Hepatocyte (in vitro differentiated cells): Measurements from ENCODE around the gene DDAH2. TPM values are rescaled to one million over a fixed set of nuclear protein-coding genes. Genes with fewer than 3 reads are reported as not detected.

ENCODE experiments used
- DNase-seq: peaks from one replicate; pipeline ENCODE4 v3.0.0-alpha.2; 2016; ENCODE audit warnings: low spot score
- H2AFZ ChIP-seq: fragments of 200-600 bp; sonication (generic); 2 replicates; pipeline ENCODE4 v1.6.0; 2016; ENCODE audit warnings: antibody characterized with exemption, mild to moderate bottlenecking
- H3K27ac ChIP-seq: fragments of 200-600 bp; sonication (generic); 2 replicates; pipeline ENCODE4 v1.5.1; 2016; ENCODE audit warnings: mild to moderate bottlenecking
- H3K27me3 ChIP-seq: fragments of 200-600 bp; sonication (generic); 2 replicates; pipeline ENCODE4 v1.6.1; 2016
- H3K36me3 ChIP-seq: fragments of 200-600 bp; sonication (generic); replicated peaks from 2 replicates; pipeline ENCODE4 v1.5.1; 2016; ENCODE audit warnings: low read depth; ENCODE audit not compliant: insufficient read depth
- H3K4me1 ChIP-seq: fragments of 200-600 bp; sonication (generic); 2 replicates; pipeline ENCODE4 v1.5.1; 2016; ENCODE audit warnings: mild to moderate bottlenecking, moderate library complexity; ENCODE audit not compliant: insufficient read depth
- H3K4me2 ChIP-seq: fragments of 200-600 bp; sonication (generic); 2 replicates; pipeline ENCODE4 v1.6.0; 2016
- H3K4me3 ChIP-seq: fragments of 200-600 bp; sonication (generic); 2 replicates; pipeline ENCODE4 v1.5.1; 2016; ENCODE audit warnings: mild to moderate bottlenecking
- H3K79me2 ChIP-seq: fragments of 200-600 bp; sonication (generic); 2 replicates; pipeline ENCODE4 v1.6.0; 2017; ENCODE audit warnings: mild to moderate bottlenecking
- H3K9me2 ChIP-seq: fragments of 200-600 bp; sonication (generic); replicated peaks from 2 replicates; pipeline ENCODE4 v1.6.0; 2017; ENCODE audit warnings: mild to moderate bottlenecking; ENCODE audit not compliant: insufficient read depth
- H3K9me3 ChIP-seq: fragments of 200-600 bp; sonication (generic); 2 replicates; pipeline ENCODE4 v1.5.1; 2016; ENCODE audit warnings: low read depth, mild to moderate bottlenecking
- H4K20me1 ChIP-seq: fragments of 200-600 bp; sonication (generic); 2 replicates; pipeline ENCODE4 v1.6.0; 2016; ENCODE audit warnings: mild to moderate bottlenecking; ENCODE audit not compliant: insufficient read depth, poor library complexity, severe bottlenecking
- EZH2 ChIP-seq: fragments of 200-600 bp; sonication (generic); IDR thresholded peaks from 2 replicates; pipeline ENCODE4 v1.6.1; 2016; ENCODE audit warnings: antibody characterized with exemption, mild to moderate bottlenecking, borderline replicate concordance
- EZH2phosphoT487 ChIP-seq: fragments of 200-600 bp; sonication (generic); IDR thresholded peaks from one replicate; pipeline ENCODE4 v1.6.1; 2018; ENCODE audit warnings: antibody characterized with exemption, mild to moderate bottlenecking, low read depth, moderate library complexity; ENCODE audit not compliant: unreplicated experiment, severe bottlenecking
- WGBS: methylation state at CpG from one replicate; pipeline ENCODE4 v1.1.6; 2016; ENCODE audit warnings: low lambda C conversion rate; ENCODE audit errors: missing lambda C conversion rate; 5-methylcytosine and 5-hydroxymethylcytosine counted together
- polyA plus RNA-seq: library from polyadenylated mRNA; unstranded; fragments of >200 nt; fragmentation: Nextera tagmentation; extraction: Ambion mirVana; gene quantifications from 2 replicates; pipeline ENCODE4 v1.2.1, GENCODE V29; 2016
- total RNA-seq: library from RNA; depleted of rRNA; stranded (reverse); fragments of >200 nt; gene quantifications from 2 replicates; pipeline ENCODE4 v1.2.3, GENCODE V29; 2014
- TF ChIP-seq, protein P1 (sequence below): fragments of 200-600 bp; sonication (generic); IDR thresholded peaks from 2 replicates; pipeline ENCODE4 v1.5.1; 2016; ENCODE audit warnings: antibody characterized with exemption, mild to moderate bottlenecking; ENCODE audit not compliant: poor library complexity

The DDAH2 gene
- total and polyA plus RNA-seq, 2 experiments from 2014 or later = 93.8 to 157 TPM

DNA sequence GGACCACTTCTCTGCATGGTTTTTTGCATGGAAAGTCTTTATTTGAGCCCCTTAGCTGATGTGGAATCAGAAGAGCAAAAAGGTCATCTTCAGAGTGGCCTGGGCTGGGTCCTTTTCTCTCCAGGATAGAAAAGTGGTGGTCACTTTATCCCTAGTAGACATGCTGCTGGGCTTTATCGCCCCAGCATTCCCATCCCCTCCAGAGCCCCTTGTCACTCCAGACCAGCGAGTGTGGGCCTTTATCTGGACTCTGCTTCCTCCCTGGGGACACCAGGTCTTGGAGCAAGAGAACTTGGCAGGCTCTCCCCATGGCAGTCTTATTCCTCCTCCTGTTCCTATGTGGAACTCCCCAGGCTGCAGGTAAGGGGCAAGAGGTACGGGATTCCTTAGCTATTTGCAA is 22.5 kb downstream of the DDAH2 start, which contains the start of gene LY6G6F:
Gene LY6G6F, plus strand, starts transcription at position 268 of the 400 bp plus-strand sequence. Its CDS starts 41 bp downstream, at position 309.
- Histone ChIP-seq H3K36me3 (no peaks in the 10 kb centered on the region), H3K9me2 (no peaks in the 10 kb centered on the region), H3K4me1 (peaks cover 11% of the 10 kb centered on the region), H4K20me1 (no peaks in the 10 kb centered on the region), H3K9me3 (no peaks in the 10 kb centered on the region), H3K27me3 (no peaks in the 10 kb centered on the region), H3K79me2 (peaks cover 12% of the 10 kb centered on the region), H3K4me2 (no peak within 1 kb of the TSS), H2AFZ (no peak within 1 kb of the TSS), H3K27ac (no peak within 1 kb of the TSS), H3K4me3 (no peak within 1 kb of the TSS)
- TF ChIP-seq EZH2phosphoT487 (no peak), EZH2 (no peak)
- TF ChIP-seq, protein P1, sequence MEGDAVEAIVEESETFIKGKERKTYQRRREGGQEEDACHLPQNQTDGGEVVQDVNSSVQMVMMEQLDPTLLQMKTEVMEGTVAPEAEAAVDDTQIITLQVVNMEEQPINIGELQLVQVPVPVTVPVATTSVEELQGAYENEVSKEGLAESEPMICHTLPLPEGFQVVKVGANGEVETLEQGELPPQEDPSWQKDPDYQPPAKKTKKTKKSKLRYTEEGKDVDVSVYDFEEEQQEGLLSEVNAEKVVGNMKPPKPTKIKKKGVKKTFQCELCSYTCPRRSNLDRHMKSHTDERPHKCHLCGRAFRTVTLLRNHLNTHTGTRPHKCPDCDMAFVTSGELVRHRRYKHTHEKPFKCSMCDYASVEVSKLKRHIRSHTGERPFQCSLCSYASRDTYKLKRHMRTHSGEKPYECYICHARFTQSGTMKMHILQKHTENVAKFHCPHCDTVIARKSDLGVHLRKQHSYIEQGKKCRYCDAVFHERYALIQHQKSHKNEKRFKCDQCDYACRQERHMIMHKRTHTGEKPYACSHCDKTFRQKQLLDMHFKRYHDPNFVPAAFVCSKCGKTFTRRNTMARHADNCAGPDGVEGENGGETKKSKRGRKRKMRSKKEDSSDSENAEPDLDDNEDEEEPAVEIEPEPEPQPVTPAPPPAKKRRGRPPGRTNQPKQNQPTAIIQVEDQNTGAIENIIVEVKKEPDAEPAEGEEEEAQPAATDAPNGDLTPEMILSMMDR = no peak
- WGBS = 80% methylated on average over 3 of the region's 3 CpGs
- no peak for DNase-seq

DNA sequence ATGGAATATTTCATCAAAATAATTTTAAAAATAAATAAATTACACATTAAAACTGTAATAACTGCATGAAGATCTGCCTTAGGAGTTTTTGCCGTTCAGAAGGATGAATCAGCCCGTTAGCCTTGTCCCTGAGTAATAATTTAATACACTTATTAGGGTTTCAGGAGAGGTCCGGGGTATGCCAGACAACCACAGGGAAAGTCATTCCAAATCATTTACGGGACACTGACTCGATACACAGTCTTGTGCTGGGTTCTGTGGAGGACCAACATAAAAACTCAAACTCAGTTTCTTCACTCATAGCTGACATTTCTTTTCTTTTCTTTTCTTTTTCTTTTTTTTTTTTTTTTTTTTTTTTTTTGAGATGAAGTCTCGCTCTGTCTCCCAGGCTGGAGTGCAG is 23.2 kb downstream of the DDAH2 start:
- no peaks in the 10 kb centered on the region for H3K9me3 ChIP-seq
- TF ChIP-seq, protein P1 = no peak
- TF ChIP-seq EZH2 (no peak), EZH2phosphoT487 (no peak)
- no peak for DNase-seq
- no peak overlapping the region for H2AFZ ChIP-seq
- H3K4me2 ChIP-seq = no peak overlapping the region
- no peaks in the 10 kb centered on the region for H3K9me2 ChIP-seq
- H3K27ac ChIP-seq = no peak overlapping the region
- H3K4me3 ChIP-seq = no peak overlapping the region
- 93% methylated on average over 5 of the region's 6 CpGs for WGBS
- peaks cover 19% of the 10 kb centered on the region for H3K79me2 ChIP-seq
- H4K20me1 ChIP-seq = no peaks in the 10 kb centered on the region
- H3K4me1 ChIP-seq = peaks cover 18% of the 10 kb centered on the region
- no peaks in the 10 kb centered on the region for H3K36me3 ChIP-seq
- no peaks in the 10 kb centered on the region for H3K27me3 ChIP-seq

DNA sequence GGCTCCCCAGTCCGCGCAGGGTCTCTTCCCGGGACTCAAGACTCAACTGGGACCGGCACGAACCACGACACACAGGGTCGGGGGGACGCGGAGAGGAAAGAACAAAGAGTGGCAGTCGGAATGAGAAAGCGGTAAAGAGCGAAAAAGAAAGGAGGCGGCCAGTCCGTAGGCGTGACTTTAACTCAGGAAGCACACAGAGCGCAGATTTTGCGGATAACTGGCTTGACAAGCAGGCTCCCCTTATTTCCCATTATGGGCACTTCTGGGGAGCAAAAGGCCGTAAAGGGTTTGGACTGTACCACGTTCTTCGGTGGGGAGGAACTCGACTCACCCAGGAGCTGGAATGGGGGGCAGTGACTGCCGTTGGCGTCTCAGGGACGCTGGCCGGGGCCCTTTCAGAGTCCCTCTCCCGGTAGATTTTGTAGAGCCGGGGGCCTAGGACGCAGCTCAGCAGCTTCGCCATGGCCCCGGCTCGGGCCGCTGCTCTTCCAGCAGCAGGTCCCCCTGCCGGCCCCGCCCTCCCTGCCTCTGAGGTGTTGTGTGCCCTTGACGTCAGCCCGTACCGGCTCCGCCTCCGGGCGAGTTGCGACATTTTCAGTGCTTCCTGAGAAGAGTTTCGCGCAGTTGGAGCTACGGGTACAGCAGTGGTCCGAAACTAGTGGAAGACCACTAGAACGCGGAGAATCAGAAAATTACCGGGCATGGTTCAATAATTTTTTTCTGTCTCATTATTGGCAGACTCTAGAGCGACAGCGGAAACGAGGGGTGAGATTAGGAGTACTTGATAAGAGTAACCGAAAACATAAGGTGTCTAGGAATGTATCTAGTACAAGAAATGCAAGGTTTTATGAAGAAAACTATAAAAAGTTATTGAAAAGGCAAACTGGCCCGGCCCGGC is 26.0 kb downstream of the DDAH2 start, which contains the start of gene ABHD16A:
Gene ABHD16A, minus strand, starts transcription at position 506 of the 898 bp plus-strand sequence. Its CDS starts 43 bp downstream, at position 463.
- Histone ChIP-seq H3K4me1 (peaks cover 26% of the 10 kb centered on the region), H3K9me3 (no peaks in the 10 kb centered on the region), H3K9me2 (no peaks in the 10 kb centered on the region), H4K20me1 (peaks cover 5% of the 10 kb centered on the region), H3K4me3 (peak within 1 kb of the TSS; percentile 65), H3K27me3 (no peaks in the 10 kb centered on the region), H3K79me2 (peaks cover 45% of the 10 kb centered on the region), H3K36me3 (no peaks in the 10 kb centered on the region), H3K4me2 (peak within 1 kb of the TSS; percentile 97), H2AFZ (peak within 1 kb of the TSS; percentile 82), H3K27ac (peak within 1 kb of the TSS; percentile 96)
- WGBS = 4% methylated on average over 49 of the region's 54 CpGs
- TF ChIP-seq EZH2 (no peak), EZH2phosphoT487 (no peak)
- TF ChIP-seq, protein P1 = no peak
- DNase-seq = peak; percentile 99
